Muscle layer of duodenum (tissue), 2 donors: ENCODE measurements around the gene ZNF577.

Source experiments
- H3K27ac ChIP-seq: one replicate; pipeline ENCODE4 v1.7.0; 2013; ENCODE audit warnings: mild to moderate bottlenecking, low read length
- H3K27me3 ChIP-seq: one replicate; pipeline ENCODE4 v1.7.0; 2013; ENCODE audit warnings: low read depth, mild to moderate bottlenecking, control low read depth, low read length
- H3K36me3 ChIP-seq, 2 donors: one replicate each; pipeline ENCODE4 v1.7.0; 2013; ENCODE audit warnings: low read length in 2 of 2, control low read depth in 1 of 2, mild to moderate bottlenecking in 1 of 2; ENCODE audit not compliant: insufficient read depth in 2 of 2, control insufficient read depth in 1 of 2
- H3K4me1 ChIP-seq, 2 donors: one replicate each; pipeline ENCODE4 v1.7.0; 2013; ENCODE audit warnings: low read length in 2 of 2, mild to moderate bottlenecking in 2 of 2, control low read depth in 1 of 2, moderate library complexity in 1 of 2; ENCODE audit not compliant: insufficient read depth in 2 of 2, control insufficient read depth in 1 of 2
- H3K4me3 ChIP-seq, 2 donors: one replicate each; pipeline ENCODE4 v1.7.0; 2013; ENCODE audit warnings: low read length in 2 of 2, low read depth in 1 of 2, mild to moderate bottlenecking in 1 of 2
- H3K9me3 ChIP-seq, 2 donors: one replicate each; pipeline ENCODE4 v1.7.0; 2013; ENCODE audit warnings: low read length in 2 of 2, control low read depth in 1 of 2, mild to moderate bottlenecking in 1 of 2; ENCODE audit not compliant: control insufficient read depth in 1 of 2
- donor health status: healthy.

Gene ZNF577

GRCh38 chr19:51861870-51862622 lies 25.7 kb downstream of the ZNF577 start:
- Histone ChIP-seq H3K27me3 (no peaks in the 10 kb centered on the region), H3K4me1 (no peaks in the 10 kb centered on the region), H3K27ac (no peak overlapping the region), H3K4me3 (peak overlapping the region; percentile 36 to 38), H3K9me3 (peaks cover 75 to 86% of the 10 kb centered on the region in 2 donors), H3K36me3 (peaks cover 0 to 45% of the 10 kb centered on the region in 2 donors)

- Histone ChIP-seq H3K36me3 (no peaks in the 10 kb centered on the region), H3K9me3 (peaks cover 0 to 4% of the 10 kb centered on the region in 2 donors), H3K4me1 (no peaks in the 10 kb centered on the region), H3K27me3 (no peaks in the 10 kb centered on the region), H3K27ac (no peak overlapping the region), H3K4me3 (no peak overlapping the region)
These were observed 50.6 kb downstream of the ZNF577 start for GRCh38 chr19:51837145-51837544.

- Histone ChIP-seq H3K9me3 (peaks cover 0 to 3% of the 10 kb centered on the region in 2 donors), H3K4me3 (no peak overlapping the region), H3K4me1 (no peaks in the 10 kb centered on the region), H3K27me3 (no peaks in the 10 kb centered on the region), H3K36me3 (no peaks in the 10 kb centered on the region), H3K27ac (no peak overlapping the region)
These were observed 57.5 kb downstream of the ZNF577 start for GRCh38 chr19:51830274-51830673.

- no peaks in the 10 kb centered on the region for H3K4me1 ChIP-seq
- peak overlapping the region; percentile 5 for H3K27ac ChIP-seq
- H3K27me3 ChIP-seq: no peaks in the 10 kb centered on the region
- no peaks in the 10 kb centered on the region for H3K36me3 ChIP-seq
- H3K9me3 ChIP-seq: peaks cover 0 to 3% of the 10 kb centered on the region in 2 donors
- no peak overlapping the region for H3K4me3 ChIP-seq
These were observed 63.3 kb downstream of the ZNF577 start for GRCh38 chr19:51824281-51825005.

- Histone ChIP-seq H3K9me3 (peaks cover 0 to 3% of the 10 kb centered on the region in 2 donors), H3K27me3 (no peaks in the 10 kb centered on the region), H3K27ac (no peak overlapping the region), H3K4me1 (no peaks in the 10 kb centered on the region), H3K4me3 (no peak overlapping the region), H3K36me3 (no peaks in the 10 kb centered on the region)
These were observed 64.8 kb downstream of the ZNF577 start for GRCh38 chr19:51822946-51823345.

GRCh38 chr19:51822325-51822724 lies 65.4 kb downstream of the ZNF577 start:
- H3K36me3 ChIP-seq: no peaks in the 10 kb centered on the region
- H3K4me3 ChIP-seq: no peak overlapping the region
- H3K27me3 ChIP-seq: no peaks in the 10 kb centered on the region
- peaks cover 0 to 3% of the 10 kb centered on the region in 2 donors for H3K9me3 ChIP-seq
- no peaks in the 10 kb centered on the region for H3K4me1 ChIP-seq
- no peak overlapping the region for H3K27ac ChIP-seq

- no peaks in the 10 kb centered on the region for H3K36me3 ChIP-seq
- no peaks in the 10 kb centered on the region for H3K4me1 ChIP-seq
- H3K4me3 ChIP-seq: no peak overlapping the region
- no peaks in the 10 kb centered on the region for H3K27me3 ChIP-seq
- peaks cover 0 to 2% of the 10 kb centered on the region in 2 donors for H3K9me3 ChIP-seq
- no peak overlapping the region for H3K27ac ChIP-seq
These were observed 65.8 kb downstream of the ZNF577 start for GRCh38 chr19:51821921-51822320.

GRCh38 chr19:51821456-51821855 lies 66.3 kb downstream of the ZNF577 start:
- Histone ChIP-seq H3K36me3 (no peaks in the 10 kb centered on the region), H3K9me3 (no peaks in the 10 kb centered on the region), H3K27me3 (no peaks in the 10 kb centered on the region), H3K27ac (no peak overlapping the region), H3K4me1 (no peaks in the 10 kb centered on the region), H3K4me3 (no peak overlapping the region)
